GM12801 (cell line): Measurements from ENCODE around the gene PAPPA.

ENCODE experiments used
- CTCF ChIP-seq: IDR thresholded peaks from one replicate; pipeline ENCODE4 v1.5.1; 2011; ENCODE audit warnings: control low read depth; ENCODE audit not compliant: insufficient read length; ENCODE audit errors: extremely low read depth

PAPPA gene

GRCh38 chr9:116175614-116176013, 22.0 kb downstream of the PAPPA start:
- TF ChIP-seq CTCF = no peak

GRCh38 chr9:116178481-116179211, 25.1 kb downstream of the PAPPA start:
- TF ChIP-seq CTCF = no peak

- no peak for TF ChIP-seq CTCF
These were observed 26.0 kb downstream of the PAPPA start for GRCh38 chr9:116179568-116179967.

GRCh38 chr9:116181853-116182610, 28.4 kb downstream of the PAPPA start:
- no peak for TF ChIP-seq CTCF

GRCh38 chr9:116182876-116183275, 29.3 kb downstream of the PAPPA start:
- no peak for TF ChIP-seq CTCF

- no peak for TF ChIP-seq CTCF
These were observed 34.1 kb downstream of the PAPPA start for GRCh38 chr9:116187570-116188170.

- TF ChIP-seq CTCF = no peak
These were observed 36.1 kb downstream of the PAPPA start for GRCh38 chr9:116189683-116190082.
